Rectal smooth muscle tissue (tissue), 1 donor: ENCODE measurements around the gene CELA2A.
"Not testable (repeated sequence)": the region's sequence is repeated elsewhere in the genome, so short reads cannot be mapped to it uniquely, and the experiment has no call there.

Experiments
- H3K27ac ChIP-seq: one replicate; pipeline ENCODE4 v1.7.0; 2013; ENCODE audit warnings: low read depth, low read length, inconsistent platforms
- H3K27me3 ChIP-seq: one replicate; pipeline ENCODE4 v1.7.0; 2013; ENCODE audit warnings: low read length; ENCODE audit not compliant: control insufficient read depth, insufficient read depth
- H3K36me3 ChIP-seq: one replicate; pipeline ENCODE4 v1.7.0; 2013; ENCODE audit warnings: low read length; ENCODE audit not compliant: control insufficient read depth, insufficient read depth
- H3K4me1 ChIP-seq: one replicate; pipeline ENCODE4 v1.7.0; 2013; ENCODE audit warnings: low read length; ENCODE audit not compliant: control insufficient read depth, insufficient read depth
- H3K4me3 ChIP-seq: one replicate; pipeline ENCODE4 v1.7.0; 2013; ENCODE audit warnings: low read length
- H3K9ac ChIP-seq: one replicate; pipeline ENCODE4 v1.7.0; 2013; ENCODE audit warnings: low read length

The CELA2A gene

GRCh38 chr1:15504436-15504835 lies 47.9 kb downstream of the CELA2A start:
- Histone ChIP-seq H3K27me3 (no peaks in the 10 kb centered on the region), H3K27ac (no peak overlapping the region), H3K9ac (no peak overlapping the region), H3K36me3 (peaks cover 4% of the 10 kb centered on the region), H3K4me1 (no peaks in the 10 kb centered on the region), H3K4me3 (no peak overlapping the region)

GRCh38 chr1:15506831-15507230 lies 50.3 kb downstream of the CELA2A start:
- Histone ChIP-seq H3K4me1 (no peaks in the 10 kb centered on the region), H3K27ac (no peak overlapping the region), H3K36me3 (peaks cover 4% of the 10 kb centered on the region), H3K4me3 (no peak overlapping the region), H3K9ac (no peak overlapping the region), H3K27me3 (no peaks in the 10 kb centered on the region)

GRCh38 chr1:15507278-15507677 lies 50.7 kb downstream of the CELA2A start:
- no peak overlapping the region for H3K9ac ChIP-seq
- no peak overlapping the region for H3K27ac ChIP-seq
- peaks cover 4% of the 10 kb centered on the region for H3K36me3 ChIP-seq
- no peaks in the 10 kb centered on the region for H3K27me3 ChIP-seq
- no peaks in the 10 kb centered on the region for H3K4me1 ChIP-seq
- H3K4me3 ChIP-seq: no peak overlapping the region

- peaks cover 4% of the 10 kb centered on the region for H3K36me3 ChIP-seq
- no peaks in the 10 kb centered on the region for H3K4me1 ChIP-seq
- no peaks in the 10 kb centered on the region for H3K27me3 ChIP-seq
- no peak overlapping the region for H3K9ac ChIP-seq
- no peak overlapping the region for H3K4me3 ChIP-seq
- H3K27ac ChIP-seq: no peak overlapping the region
Observed at GRCh38 chr1:15508700-15509487, 52.4 kb downstream of the CELA2A start.

GRCh38 chr1:15509586-15509985 lies 53.1 kb downstream of the CELA2A start:
- Histone ChIP-seq H3K27ac (no peak overlapping the region), H3K9ac (no peak overlapping the region), H3K4me1 (no peaks in the 10 kb centered on the region), H3K36me3 (no peaks in the 10 kb centered on the region), H3K27me3 (no peaks in the 10 kb centered on the region), H3K4me3 (no peak overlapping the region)

- no peaks in the 10 kb centered on the region for H3K4me1 ChIP-seq
- H3K27me3 ChIP-seq: no peaks in the 10 kb centered on the region
- no peak overlapping the region for H3K27ac ChIP-seq
- peaks cover 5% of the 10 kb centered on the region for H3K36me3 ChIP-seq
- H3K9ac ChIP-seq: no peak overlapping the region
- no peak overlapping the region for H3K4me3 ChIP-seq
Observed at GRCh38 chr1:15510611-15511405, 54.3 kb downstream of the CELA2A start.

- H3K27ac ChIP-seq: no peak overlapping the region
Observed at GRCh38 chr1:15513192-15513591, 56.7 kb downstream of the CELA2A start.

GRCh38 chr1:15513919-15514318 lies 57.4 kb downstream of the CELA2A start:
- H3K4me1 ChIP-seq: no peaks in the 10 kb centered on the region
- H3K27me3 ChIP-seq: no peaks in the 10 kb centered on the region
- H3K9ac ChIP-seq: no peak overlapping the region
- H3K36me3 ChIP-seq: peaks cover 11% of the 10 kb centered on the region
- no peak overlapping the region for H3K4me3 ChIP-seq
- H3K27ac ChIP-seq: no peak overlapping the region

More at GRCh38 chr1:15513192-15513591, 56.7 kb downstream of the CELA2A start:
- H3K9ac ChIP-seq: no peak overlapping the region
- H3K36me3 ChIP-seq: peaks cover 11% of the 10 kb centered on the region
- no peaks in the 10 kb centered on the region for H3K4me1 ChIP-seq
- H3K4me3 ChIP-seq: no peak overlapping the region
- H3K27me3 ChIP-seq: no peaks in the 10 kb centered on the region

GRCh38 chr1:15514557-15514956 lies 58.0 kb downstream of the CELA2A start:
- H3K36me3 ChIP-seq: peaks cover 11% of the 10 kb centered on the region
- not testable (repeated sequence) for H3K4me1 ChIP-seq, H3K9ac ChIP-seq, H3K4me3 ChIP-seq, H3K27me3 ChIP-seq, H3K27ac ChIP-seq

- H3K9ac ChIP-seq: no peak overlapping the region
- no peak overlapping the region for H3K27ac ChIP-seq
- no peaks in the 10 kb centered on the region for H3K27me3 ChIP-seq
- H3K4me3 ChIP-seq: no peak overlapping the region
- H3K36me3 ChIP-seq: peaks cover 11% of the 10 kb centered on the region
- no peaks in the 10 kb centered on the region for H3K4me1 ChIP-seq
Observed at GRCh38 chr1:15515022-15515663, 58.6 kb downstream of the CELA2A start.

- H3K27ac ChIP-seq: no peak overlapping the region
- H3K4me3 ChIP-seq: no peak overlapping the region
- H3K4me1 ChIP-seq: peaks cover 4% of the 10 kb centered on the region
- no peaks in the 10 kb centered on the region for H3K27me3 ChIP-seq
- no peak overlapping the region for H3K9ac ChIP-seq
- peaks cover 11% of the 10 kb centered on the region for H3K36me3 ChIP-seq
Observed at GRCh38 chr1:15519625-15520024, 63.1 kb downstream of the CELA2A start.

- not testable (repeated sequence) for H3K4me3 ChIP-seq, H3K9ac ChIP-seq, H3K27ac ChIP-seq, H3K27me3 ChIP-seq, H3K36me3 ChIP-seq
- peaks cover 14% of the 10 kb centered on the region for H3K4me1 ChIP-seq
Observed at GRCh38 chr1:15521206-15521906, 64.8 kb downstream of the CELA2A start.
